ENCODE measurements around the gene XRRA1.
"Not testable (repeated sequence)": the region's sequence is repeated elsewhere in the genome, so short reads cannot be mapped to it uniquely, and the experiment has no call there.

XRRA1 gene

GRCh38 chr11:74905326-74905725 lies 43.6 kb downstream of the XRRA1 start:
- DNase-seq, result no peak
- intact Hi-C loops (cut with DNase I), result no loop called here

DNA sequence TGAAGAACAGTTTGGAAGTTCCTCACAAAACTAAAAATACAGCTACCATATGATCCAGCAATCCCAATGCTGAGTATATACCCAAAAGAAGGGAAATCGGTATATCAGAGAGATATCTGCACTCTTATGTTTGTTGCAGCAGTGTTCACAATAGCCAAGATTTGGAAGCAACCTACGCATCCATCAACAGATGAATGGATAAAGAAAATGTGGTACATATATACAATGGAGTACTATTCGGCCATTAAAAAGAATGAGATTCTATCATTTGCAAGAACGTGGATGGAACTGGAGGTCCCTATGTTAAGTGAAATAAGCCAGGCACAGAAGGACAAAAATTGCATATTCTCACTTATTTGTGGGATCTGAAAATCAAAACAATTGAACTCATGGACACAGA lies 46.5 kb downstream of the XRRA1 start:
- no peak for DNase-seq
- intact Hi-C loops (cut with DNase I), result no loop called here

- intact Hi-C loops (cut with DNase I), result no loop called here
- DNase-seq, result no peak
These were observed 52.6 kb downstream of the XRRA1 start for GRCh38 chr11:74896311-74896710.

DNA sequence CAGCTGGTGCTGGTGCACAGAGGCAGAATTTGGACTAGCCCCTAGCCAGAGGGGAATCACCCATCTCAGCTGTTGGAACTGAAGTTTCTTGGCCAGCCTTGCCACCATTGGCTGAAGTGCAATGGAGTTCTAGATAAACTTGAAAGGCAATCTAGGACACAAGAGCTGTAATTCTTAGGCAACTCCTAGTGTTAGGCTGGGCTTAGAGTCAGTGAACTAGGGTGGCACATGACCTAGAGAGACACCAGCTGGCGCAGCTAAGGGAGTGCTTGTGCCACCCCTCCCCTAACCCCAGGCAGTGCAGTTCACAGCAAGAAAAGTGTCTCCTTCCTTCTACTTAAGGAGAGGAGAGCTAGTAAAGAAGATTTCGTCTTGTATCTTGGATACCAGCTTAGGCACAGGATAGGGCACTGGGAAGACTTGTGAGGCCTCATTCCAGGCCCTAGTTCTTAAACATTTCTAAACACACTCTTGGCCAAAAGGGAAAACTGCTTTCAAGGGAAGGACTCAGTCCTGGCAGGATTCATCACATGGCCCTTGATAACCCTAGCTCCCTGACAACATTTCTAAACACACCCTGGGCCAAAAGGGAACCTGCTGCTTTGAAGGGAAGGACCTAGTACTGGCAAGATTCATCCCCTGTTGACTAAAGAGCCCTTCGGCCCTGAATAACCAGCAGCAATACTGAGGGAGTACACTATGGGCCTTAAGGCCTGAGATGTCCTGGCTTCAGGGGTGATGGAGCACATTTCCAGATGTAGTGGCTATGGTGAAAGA lies 53.4 kb downstream of the XRRA1 start:
- DNase-seq, result no peak
- intact Hi-C loops (cut with DNase I), result no loop called here

- intact Hi-C loops (cut with DNase I); DNase-seq: not testable (repeated sequence)
These were observed 55.9 kb downstream of the XRRA1 start for GRCh38 chr11:74893015-74893414.

DNA sequence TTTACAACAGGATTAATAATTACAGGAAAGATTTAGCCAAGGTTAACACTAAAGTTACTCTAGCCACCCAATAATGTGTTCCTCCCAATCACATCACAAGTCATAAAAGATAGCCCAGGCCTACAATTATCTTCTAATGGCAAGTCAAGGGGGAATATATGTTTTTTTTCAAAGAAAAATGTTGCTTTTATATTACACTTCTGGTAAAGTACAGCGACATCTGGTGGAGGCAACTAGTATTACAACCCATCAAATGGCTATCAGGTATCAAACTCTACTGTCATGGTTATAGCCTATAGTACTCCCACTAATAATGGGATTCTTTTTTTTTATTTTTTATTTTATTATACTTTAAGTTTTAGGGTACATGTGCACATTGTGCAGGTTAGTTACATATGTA lies 71.8 kb downstream of the XRRA1 start:
- no peak for DNase-seq
- intact Hi-C loops (cut with DNase I), result no loop called here

DNA sequence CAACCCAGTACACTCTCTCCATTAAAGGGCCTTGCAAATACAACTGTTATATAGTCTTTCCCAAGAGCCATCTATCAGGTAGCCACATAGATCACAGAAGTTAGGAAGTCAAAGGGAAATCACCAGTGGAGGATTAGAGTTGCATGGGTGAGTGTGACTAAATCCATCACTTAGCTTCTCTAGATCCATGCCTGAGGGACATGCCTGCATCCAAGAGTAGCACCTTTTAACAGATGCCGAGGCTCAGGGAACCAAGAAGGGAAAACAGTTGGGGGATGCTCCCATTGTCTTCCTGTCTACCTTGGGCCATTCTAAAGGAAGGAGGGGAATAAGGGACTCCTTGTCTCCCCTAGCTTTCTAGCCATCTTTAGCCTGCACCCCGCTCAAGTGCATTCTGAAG lies 77.9 kb downstream of the XRRA1 start:
- no peak for DNase-seq

GRCh38 chr11:74870485-74870884 lies 78.4 kb downstream of the XRRA1 start:
- DNase-seq, result no peak
- intact Hi-C loops (cut with DNase I), result no loop called here

More for the DNA sequence above, 77.9 kb downstream of the XRRA1 start:
- intact Hi-C loops (cut with DNase I), result no loop called here

- intact Hi-C loops (cut with DNase I), result no loop called here
- DNase-seq, result no peak
These were observed 82.3 kb downstream of the XRRA1 start for GRCh38 chr11:74866557-74866956.

DNA sequence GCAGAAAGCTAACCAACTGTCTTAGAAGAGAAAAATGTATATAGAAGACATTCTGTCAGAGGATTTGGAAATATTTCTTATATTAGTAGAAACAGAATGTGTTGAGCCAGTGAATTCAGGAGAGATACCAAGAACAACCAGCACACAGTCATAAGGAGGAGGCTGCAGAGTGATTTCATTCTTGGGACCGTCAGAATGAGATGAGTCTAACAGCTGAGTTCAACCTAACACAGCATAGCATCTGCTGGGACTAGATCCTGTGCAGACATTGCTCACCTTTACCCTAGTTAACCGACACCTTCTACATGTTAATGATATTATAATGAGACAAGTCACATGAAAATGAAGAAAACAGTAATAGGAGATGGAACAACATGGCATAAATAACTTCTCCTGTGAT lies 85.5 kb downstream of the XRRA1 start:
- no peak for DNase-seq

DNA sequence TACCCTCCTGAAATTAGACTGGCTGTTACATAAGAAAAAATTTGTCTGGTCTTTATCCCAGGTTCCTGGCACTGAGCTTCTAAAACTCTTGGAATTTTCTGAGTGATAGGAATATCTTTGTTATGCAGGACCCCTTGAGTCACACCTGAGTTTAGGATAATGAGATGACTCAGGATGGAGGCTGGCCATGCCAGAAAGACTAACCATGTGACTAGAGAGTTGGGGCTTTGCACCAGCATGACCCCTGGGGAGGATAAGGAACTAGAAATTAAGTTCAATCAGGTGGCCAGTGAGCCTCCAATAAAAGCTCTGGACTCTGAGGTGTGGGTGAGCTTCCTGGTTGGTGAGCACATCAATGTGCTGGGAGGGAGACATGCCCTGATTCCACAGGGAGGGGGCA lies 88.1 kb downstream of the XRRA1 start:
- intact Hi-C loops (cut with DNase I), result no loop called here
- no peak for DNase-seq

More for the DNA sequence above, 85.5 kb downstream of the XRRA1 start:
- intact Hi-C loops (cut with DNase I), result no loop called here

DNA sequence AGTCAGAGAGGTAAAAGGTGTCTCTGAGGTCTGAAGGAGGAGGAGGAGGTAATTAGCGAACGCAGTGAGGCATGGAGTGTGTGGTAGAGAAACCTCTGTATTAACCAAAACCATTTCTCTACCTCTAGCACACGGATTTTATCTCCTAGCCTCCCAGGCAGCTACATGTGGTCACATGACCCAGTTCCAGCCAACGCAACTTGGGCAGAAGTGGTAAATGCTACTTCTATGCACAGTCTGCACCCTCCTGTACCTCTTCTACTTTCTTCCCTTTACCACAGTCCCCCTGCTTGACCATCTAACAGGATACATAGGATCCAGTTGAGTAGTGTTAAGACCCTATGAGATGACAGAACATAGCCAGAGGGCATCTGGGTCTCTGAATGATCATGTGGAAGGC lies 95.7 kb downstream of the XRRA1 start:
- intact Hi-C loops (cut with DNase I), result no loop called here

GRCh38 chr11:74849525-74850391 lies 99.1 kb downstream of the XRRA1 start:
- DNase-seq, result no peak
- intact Hi-C loops (cut with DNase I), result no loop called here

More for the DNA sequence above, 95.7 kb downstream of the XRRA1 start:
- DNase-seq, result no peak

DNA sequence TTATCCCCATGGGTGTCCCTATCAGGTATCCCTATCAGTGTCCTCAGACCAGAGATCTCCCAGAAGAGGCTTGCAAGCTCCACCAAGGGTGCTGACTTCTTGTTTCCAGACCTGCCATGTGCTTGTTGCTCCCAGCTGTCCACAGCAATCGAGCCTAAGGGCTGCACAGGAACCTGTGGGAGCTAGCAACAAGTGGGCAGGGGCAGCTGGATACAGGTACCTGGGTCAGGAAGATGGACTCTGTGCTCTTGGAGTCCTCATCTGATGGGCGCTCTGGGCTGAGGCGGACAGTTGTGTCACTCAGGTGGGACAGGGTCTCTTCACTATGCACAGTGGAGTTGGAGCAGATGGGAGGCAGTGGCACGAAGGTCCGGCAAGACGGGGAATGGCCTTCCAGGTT lies 101.0 kb downstream of the XRRA1 start:
- intact Hi-C loops (cut with DNase I), result no loop called here
- no peak for DNase-seq

GRCh38 chr11:74847395-74847794 lies 101.5 kb downstream of the XRRA1 start:
- intact Hi-C loops (cut with DNase I), result no loop called here
- no peak for DNase-seq

DNA sequence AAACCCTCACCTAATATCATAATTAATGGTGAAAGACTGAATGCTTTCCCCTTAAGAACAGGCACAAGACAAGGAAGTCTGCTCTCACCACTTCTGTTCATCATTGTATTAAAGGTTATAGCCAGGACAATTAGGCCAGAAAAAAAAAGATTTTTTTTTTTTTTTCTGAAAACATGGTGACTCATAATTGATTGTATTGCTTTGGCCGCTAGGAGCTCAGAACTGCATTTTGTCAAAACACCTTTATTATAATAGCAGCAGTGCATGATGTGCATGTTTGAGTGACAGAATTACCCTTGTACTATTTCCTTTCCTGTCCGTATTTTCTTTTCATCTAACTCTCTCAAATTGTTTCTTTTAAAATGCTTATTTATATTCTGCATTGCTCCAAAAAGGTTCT lies 102.1 kb downstream of the XRRA1 start:
- no peak for DNase-seq
- intact Hi-C loops (cut with DNase I), result no loop called here

DNA sequence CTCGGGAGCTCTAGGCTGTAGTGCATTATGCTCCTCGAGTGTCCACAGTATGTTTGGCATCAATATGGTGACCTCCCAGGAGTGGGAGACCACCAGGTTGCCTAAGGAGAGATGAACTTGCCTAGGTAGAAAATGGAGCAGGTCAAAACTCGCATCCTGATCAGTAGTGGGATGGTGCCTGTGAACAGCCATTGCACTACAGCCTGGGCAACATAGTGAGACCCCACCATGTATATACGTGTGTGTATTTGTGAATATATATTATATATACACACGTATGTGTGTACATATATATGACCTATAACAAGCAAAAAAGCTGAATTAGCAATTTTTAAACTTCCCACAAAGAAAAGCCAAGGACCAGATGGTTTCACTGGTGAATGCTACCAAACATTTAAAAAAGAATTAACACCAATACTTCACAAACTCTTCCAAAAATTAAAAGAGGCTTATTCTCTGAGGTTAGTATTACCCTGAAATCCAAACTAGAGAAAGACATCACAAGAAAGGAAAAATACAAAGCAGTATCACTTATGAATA lies 102.8 kb downstream of the XRRA1 start:
- DNase-seq, result no peak
- intact Hi-C loops (cut with DNase I), result no loop called here

- intact Hi-C loops (cut with DNase I), result no loop called here
- DNase-seq, result no peak
These were observed 104.0 kb downstream of the XRRA1 start for GRCh38 chr11:74844865-74845264.

GRCh38 chr11:74844072-74844471 lies 104.8 kb downstream of the XRRA1 start:
- intact Hi-C loops (cut with DNase I), result no loop called here
- DNase-seq, result no peak

- intact Hi-C loops (cut with DNase I), result no loop called here
- peak in 3 of 10 donors; percentile 29 to 87 (median 79) for DNase-seq
These were observed 105.9 kb downstream of the XRRA1 start for GRCh38 chr11:74842967-74843366.

DNA sequence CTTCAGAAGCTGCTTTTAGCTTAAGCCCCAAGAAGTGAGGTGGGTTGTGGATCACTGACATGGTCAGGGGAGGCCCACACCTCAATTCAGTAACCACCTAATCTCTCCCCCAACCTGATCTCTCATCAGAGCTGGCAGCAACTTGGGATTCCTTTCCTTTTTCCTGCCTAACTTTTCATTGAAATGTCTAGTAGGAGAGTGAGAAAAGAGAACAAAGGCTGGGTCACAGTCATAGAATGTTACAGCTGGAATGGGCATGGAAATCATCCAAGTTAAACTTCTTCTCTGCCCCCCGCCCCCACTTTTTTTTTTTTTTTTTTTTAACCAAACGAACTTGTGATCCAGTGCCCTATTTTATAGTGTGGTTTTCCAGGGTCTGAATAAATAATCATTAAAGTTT lies 108.4 kb downstream of the XRRA1 start:
- no peak for DNase-seq

GRCh38 chr11:74839971-74840370 lies 108.9 kb downstream of the XRRA1 start:
- intact Hi-C loops (cut with DNase I), result no loop called here
- no peak for DNase-seq

More for the DNA sequence above, 108.4 kb downstream of the XRRA1 start:
- intact Hi-C loops (cut with DNase I), result no loop called here

Data from posterior cingulate gyrus (tissue), 11 donors.